Caco-2 (cell line): Measurements from ENCODE around the gene DNA2. TPM values are rescaled to one million over a fixed set of nuclear protein-coding genes. Genes with fewer than 3 reads are reported as not detected.
"Not testable (repeated sequence)": the region's sequence is repeated elsewhere in the genome, so short reads cannot be mapped to it uniquely, and the experiment has no call there.

ENCODE experiments used
- BruUV-seq: library from RNA; stranded (reverse); fragments of 400-500 nt; replicated peaks from 2 replicates; lab custom pipeline; 2021; lab: Mats Ljungman, UMichigan
- CTCF ChIA-PET: fragments of 300-600 bp; sonication (Branson Sonifier 250); formaldehyde crosslinking; loops from one replicate; lab custom pipeline; 2022; ENCODE audit warnings: antibody characterized with exemption; lab: Charles Lee
- POLR2A ChIA-PET: fragments of 300-600 bp; sonication (Branson Sonifier 250); formaldehyde crosslinking; loops from one replicate; lab custom pipeline; 2022; ENCODE audit warnings: antibody characterized with exemption; lab: Charles Lee
- DNase-seq, 2 experiments: peaks; one replicate each; pipeline versions ENCODE4 v3.0.0 to v3.0.0-alpha.2; 2020 to 2022
- H3K27me3 ChIP-seq: replicated peaks from 2 replicates; pipeline ENCODE4 v1.6.0; 2011; ENCODE audit warnings: low read length; ENCODE audit not compliant: control insufficient read depth, insufficient read depth
- H3K36me3 ChIP-seq: 2 replicates; pipeline ENCODE4 v1.5.1; 2011; ENCODE audit warnings: low read length; ENCODE audit not compliant: control insufficient read depth, insufficient read depth
- H3K4me1 ChIP-seq: fragments of 250-450 bp; sonication (Bioruptor Pico); 2 replicates; pipeline ENCODE4 v1.5.1; 2020; ENCODE audit warnings: mild to moderate bottlenecking
- H3K4me3 ChIP-seq: 2 replicates; pipeline ENCODE4 v1.5.1; 2011; ENCODE audit warnings: low read depth, mild to moderate bottlenecking, control low read depth, low read length
- H3K9me3 ChIP-seq: fragments of 250-450 bp; sonication (Bioruptor Pico); 2 replicates; pipeline ENCODE4 v1.5.1; 2020; ENCODE audit warnings: mild to moderate bottlenecking, moderate library complexity
- H3K27ac Mint-ChIP-seq: one replicate; pipeline ENCODE4 v1.8.0; 2022; ENCODE audit warnings: mixed read lengths; ENCODE audit not compliant: unreplicated experiment
- H3K27me3 Mint-ChIP-seq: one replicate; pipeline ENCODE4 v1.8.0; 2022; ENCODE audit warnings: mixed read lengths; ENCODE audit not compliant: insufficient read depth, unreplicated experiment
- H3K36me3 Mint-ChIP-seq: one replicate; pipeline ENCODE4 v1.8.0; 2022; ENCODE audit warnings: mild to moderate bottlenecking, mixed read lengths; ENCODE audit not compliant: insufficient read depth, unreplicated experiment
- H3K4me1 Mint-ChIP-seq: one replicate; pipeline ENCODE4 v1.8.0; 2022; ENCODE audit warnings: low read depth, mixed read lengths; ENCODE audit not compliant: unreplicated experiment
- H3K4me3 Mint-ChIP-seq: one replicate; pipeline ENCODE4 v1.8.0; 2022; ENCODE audit warnings: mild to moderate bottlenecking, moderate library complexity, mixed read lengths; ENCODE audit not compliant: unreplicated experiment
- H3K9me3 Mint-ChIP-seq: one replicate; pipeline ENCODE4 v1.8.0; 2022; ENCODE audit warnings: mixed read lengths; ENCODE audit not compliant: unreplicated experiment
- CTCF ChIP-seq, 2 experiments: fragments of 200-600 bp in 1 of 2; IDR thresholded peaks; 1 replicate in 1 of 2; 2 replicates in 1 of 2; pipeline versions ENCODE4 v1.5.1 to v1.8.0; 2011 to 2022; ENCODE audit warnings: antibody characterized with exemption in 1 of 2, control low read depth in 1 of 2, inconsistent platforms in 1 of 2, low read depth in 1 of 2, low read length in 1 of 2, mild to moderate bottlenecking in 1 of 2, moderate library complexity in 1 of 2; ENCODE audit not compliant: insufficient read depth in 1 of 2, severe bottlenecking in 1 of 2, unreplicated experiment in 1 of 2
- intact Hi-C: fragments of 100-400 bp; cut with micrococcal nuclease; formaldehyde crosslinking; loops from one replicate; pipeline ENCODE4 v1.10.0; 2022; ENCODE audit not compliant: unreplicated experiment
- total RNA-seq: library from RNA; stranded (reverse); gene quantifications from 2 replicates; pipeline ENCODE4 v1.2.3, GENCODE V29; 2022

The DNA2 gene
- total RNA-seq, 1 experiment from 2014 or later, result 88.1 TPM

GRCh38 chr10:68463365-68464093 is 8.2 kb downstream of the DNA2 start:
- H3K27me3 Mint-ChIP-seq, result no peaks in the 10 kb centered on the region
- Histone ChIP-seq H3K9me3 (no peaks in the 10 kb centered on the region), H3K4me1 (no peaks in the 10 kb centered on the region), H3K36me3 (peaks cover 10% of the 10 kb centered on the region), H3K4me3 (no peak overlapping the region), H3K27me3 (no peaks in the 10 kb centered on the region)
- DNase-seq, result no peak
- intact Hi-C loops, result no loop called here
- CTCF ChIA-PET, result no interaction called here
- BruUV-seq, result no TSS peak
- no peaks in the 10 kb centered on the region for H3K9me3 Mint-ChIP-seq
- no peak overlapping the region for H3K4me3 Mint-ChIP-seq
- no peak overlapping the region for H3K27ac Mint-ChIP-seq
- H3K36me3 Mint-ChIP-seq, result peaks cover 96% of the 10 kb centered on the region
- no peaks in the 10 kb centered on the region for H3K4me1 Mint-ChIP-seq
- no peak for TF ChIP-seq CTCF (IDR thresholded peaks at IDR 0.05; ENCODE audit: insufficient read depth in 1 of 2, low read depth in 1 of 2, low read length in 1 of 2, severe bottlenecking in 1 of 2, unreplicated experiment in 1 of 2)
- POLR2A ChIA-PET, result interaction anchor here (0.5 kb wide), 1 partner anchor 11 kb away, joined by 3 read pairs; no protein-coding TSS in a partner anchor

GRCh38 chr10:68462536-68462935 is 9.2 kb downstream of the DNA2 start:
- Mint-ChIP-seq H3K4me3 (no peak overlapping the region), H3K27me3 (no peaks in the 10 kb centered on the region), H3K36me3 (peaks cover 96% of the 10 kb centered on the region), H3K9me3 (no peaks in the 10 kb centered on the region), H3K27ac (no peak overlapping the region), H3K4me1 (no peaks in the 10 kb centered on the region)
- Histone ChIP-seq H3K4me1 (no peaks in the 10 kb centered on the region), H3K27me3 (no peaks in the 10 kb centered on the region), H3K36me3 (peaks cover 8% of the 10 kb centered on the region), H3K4me3 (no peak overlapping the region), H3K9me3 (no peaks in the 10 kb centered on the region)
- no peak for TF ChIP-seq CTCF (IDR thresholded peaks at IDR 0.05; ENCODE audit: insufficient read depth in 1 of 2, low read depth in 1 of 2, low read length in 1 of 2, severe bottlenecking in 1 of 2, unreplicated experiment in 1 of 2)
- intact Hi-C loops, result no loop called here
- CTCF ChIA-PET, result no interaction called here
- POLR2A ChIA-PET, result no interaction called here
- BruUV-seq, result no TSS peak
- DNase-seq, result no peak

GRCh38 chr10:68461032-68461431 is 10.7 kb downstream of the DNA2 start:
- H3K4me1 Mint-ChIP-seq, result no peaks in the 10 kb centered on the region
- H3K4me3 Mint-ChIP-seq, result no peak overlapping the region
- H3K4me1 ChIP-seq, result no peaks in the 10 kb centered on the region
- H3K9me3 Mint-ChIP-seq, result no peaks in the 10 kb centered on the region
- no peaks in the 10 kb centered on the region for H3K27me3 Mint-ChIP-seq
- ChIA-PET CTCF (interaction anchor here (0.7 kb wide), 1 partner anchor 11 kb away, joined by 6 read pairs; no protein-coding TSS in a partner anchor), POLR2A (interaction anchor here (0.6 kb wide), 1 partner anchor 9 kb away, joined by 3 read pairs; no protein-coding TSS in a partner anchor)
- BruUV-seq, result no TSS peak
- no peak for TF ChIP-seq CTCF (IDR thresholded peaks at IDR 0.05; ENCODE audit: insufficient read depth in 1 of 2, low read depth in 1 of 2, low read length in 1 of 2, severe bottlenecking in 1 of 2, unreplicated experiment in 1 of 2)
- H3K27ac Mint-ChIP-seq, result no peak overlapping the region
- H3K27me3 ChIP-seq, result no peaks in the 10 kb centered on the region
- H3K36me3 ChIP-seq, result peaks cover 8% of the 10 kb centered on the region
- DNase-seq, result no peak
- H3K4me3 ChIP-seq, result no peak overlapping the region
- intact Hi-C loops, result no loop called here
- no peaks in the 10 kb centered on the region for H3K9me3 ChIP-seq
- H3K36me3 Mint-ChIP-seq, result peaks cover 96% of the 10 kb centered on the region

- DNase-seq, H3K4me1 Mint-ChIP-seq, H3K27me3 ChIP-seq, H3K9me3 Mint-ChIP-seq, intact Hi-C loops, BruUV-seq, H3K36me3 ChIP-seq, H3K9me3 ChIP-seq, H3K4me3 Mint-ChIP-seq, H3K4me3 ChIP-seq, H3K4me1 ChIP-seq, H3K27me3 Mint-ChIP-seq: not testable (repeated sequence)
- ChIA-PET CTCF (interaction anchor here (1.6 kb wide), 1 partner anchor 43 kb away, joined by 4 read pairs; the partner anchor contains the start of gene RUFY2), POLR2A (interaction anchor here (0.6 kb wide), 1 partner anchor 203 kb away, joined by 9 read pairs; no protein-coding TSS in a partner anchor)
- peak overlapping the region; percentile 29 for H3K27ac Mint-ChIP-seq
- H3K36me3 Mint-ChIP-seq, result peaks cover 77% of the 10 kb centered on the region
Measured at GRCh38 chr10:68449698-68450097, 22.1 kb downstream of the DNA2 start.
